GM18502 (cell line): ENCODE measurements around the gene PTPRE.

ENCODE experiments used
- ATAC-seq: cut with Tn5 transposase; IDR thresholded peaks from one replicate; pipeline ENCODE4 v1.9.1; 2021; ENCODE audit warnings: mild to moderate bottlenecking; ENCODE audit not compliant: unreplicated experiment, poor library complexity

Gene PTPRE

GRCh38 chr10:128109707-128110106, 202.8 kb downstream of the PTPRE start:
- no peak for ATAC-seq

DNA sequence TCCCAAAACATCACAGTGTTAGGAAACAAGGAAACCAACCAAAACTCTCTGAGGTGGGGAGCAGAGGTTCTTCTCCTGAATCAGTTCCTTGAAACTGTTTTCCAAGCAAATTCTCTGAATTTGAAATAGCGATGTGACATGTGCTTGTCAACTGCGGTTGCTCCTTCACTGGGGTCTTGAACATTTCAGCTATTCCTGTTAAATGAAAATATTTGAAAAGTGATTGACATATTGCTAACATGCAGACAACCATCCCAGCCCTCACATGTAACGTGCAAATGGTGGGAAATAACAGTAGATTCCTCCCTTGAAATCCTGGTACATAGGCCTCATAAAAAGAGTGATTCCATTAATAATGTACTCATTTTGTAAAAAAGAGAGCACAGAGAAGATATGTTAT, 203.4 kb downstream of the PTPRE start:
- no peak for ATAC-seq

DNA sequence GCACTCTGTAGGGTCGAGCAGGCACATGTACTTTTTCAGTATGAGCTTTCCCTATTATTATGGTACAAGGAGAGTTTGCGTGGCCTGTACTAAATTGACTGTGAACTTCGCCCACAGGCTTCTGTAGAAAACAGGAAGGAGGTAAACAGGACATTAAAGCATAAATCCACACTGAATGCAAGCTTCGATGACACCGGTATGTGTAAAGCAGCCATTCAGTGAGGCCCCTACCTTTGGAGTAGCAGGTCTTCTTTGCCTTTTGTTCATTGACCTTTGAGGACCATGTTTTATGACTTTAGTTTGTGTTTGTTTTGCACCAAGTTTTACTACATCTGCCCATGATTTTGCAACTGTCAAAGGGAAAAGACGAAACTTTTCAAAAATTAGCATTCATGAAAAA, 204.8 kb downstream of the PTPRE start:
- no peak for ATAC-seq

DNA sequence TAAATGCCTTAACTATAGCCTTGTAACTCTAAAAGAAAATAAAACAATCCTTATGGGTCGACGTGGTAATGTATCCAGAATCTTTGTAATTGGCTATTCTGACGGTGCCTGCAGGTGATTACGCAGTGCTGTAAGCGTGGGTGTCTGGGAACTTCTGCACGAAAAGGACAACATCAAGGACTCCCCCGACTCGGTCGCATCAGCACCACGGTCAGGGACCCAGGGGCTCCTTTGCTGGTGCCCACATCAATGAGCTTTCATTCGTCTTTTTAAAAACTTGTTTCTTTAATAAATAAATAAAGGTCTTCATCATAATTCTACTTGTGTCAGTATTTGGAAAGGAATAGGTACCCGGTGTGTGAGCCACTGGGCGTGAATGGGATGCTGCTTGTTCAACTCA, 206.1 kb downstream of the PTPRE start:
- no peak for ATAC-seq

DNA sequence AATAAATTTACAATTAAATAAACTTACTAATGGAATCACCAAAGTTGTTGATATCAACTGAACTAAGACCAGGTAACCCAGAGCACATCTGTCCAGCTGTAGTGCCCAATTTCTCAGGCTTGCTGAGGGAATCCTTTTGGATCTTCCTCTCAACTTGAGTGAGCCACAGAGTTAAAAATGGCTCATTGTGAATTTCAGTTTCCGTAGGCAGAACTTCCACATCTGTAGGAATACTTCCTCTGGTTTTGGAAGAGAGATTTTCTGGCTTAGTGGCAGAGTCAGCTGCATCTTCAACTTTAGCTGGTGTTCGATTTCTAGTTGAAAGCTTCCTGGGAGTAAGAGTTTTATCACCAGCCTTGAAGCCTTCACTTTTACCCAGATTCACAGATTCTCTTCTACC, 208.0 kb downstream of the PTPRE start:
- no peak for ATAC-seq

GRCh38 chr10:128115356-128115755, 208.5 kb downstream of the PTPRE start:
- ATAC-seq, result no peak

DNA sequence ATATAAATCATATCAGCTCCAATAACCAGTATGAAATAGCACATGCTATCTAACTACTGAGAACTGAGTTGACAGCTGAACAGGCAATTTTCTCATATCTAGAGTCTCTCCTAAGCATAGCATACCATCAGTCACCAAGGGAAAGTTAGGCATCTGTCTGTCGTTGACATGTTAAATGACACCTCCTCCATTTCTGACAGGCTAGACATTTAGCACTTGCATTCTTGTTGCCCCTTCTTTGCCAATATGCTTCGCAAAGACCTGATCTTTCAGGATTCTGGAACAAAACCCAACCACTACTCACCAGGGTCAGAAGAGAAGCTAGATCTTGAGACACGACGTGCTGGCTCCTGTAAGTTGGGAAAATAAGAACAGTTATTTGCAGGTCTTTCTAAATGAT, 209.3 kb downstream of the PTPRE start:
- ATAC-seq, result no peak

- ATAC-seq, result no peak
Measured at GRCh38 chr10:128116851-128117615, 210.1 kb downstream of the PTPRE start.

DNA sequence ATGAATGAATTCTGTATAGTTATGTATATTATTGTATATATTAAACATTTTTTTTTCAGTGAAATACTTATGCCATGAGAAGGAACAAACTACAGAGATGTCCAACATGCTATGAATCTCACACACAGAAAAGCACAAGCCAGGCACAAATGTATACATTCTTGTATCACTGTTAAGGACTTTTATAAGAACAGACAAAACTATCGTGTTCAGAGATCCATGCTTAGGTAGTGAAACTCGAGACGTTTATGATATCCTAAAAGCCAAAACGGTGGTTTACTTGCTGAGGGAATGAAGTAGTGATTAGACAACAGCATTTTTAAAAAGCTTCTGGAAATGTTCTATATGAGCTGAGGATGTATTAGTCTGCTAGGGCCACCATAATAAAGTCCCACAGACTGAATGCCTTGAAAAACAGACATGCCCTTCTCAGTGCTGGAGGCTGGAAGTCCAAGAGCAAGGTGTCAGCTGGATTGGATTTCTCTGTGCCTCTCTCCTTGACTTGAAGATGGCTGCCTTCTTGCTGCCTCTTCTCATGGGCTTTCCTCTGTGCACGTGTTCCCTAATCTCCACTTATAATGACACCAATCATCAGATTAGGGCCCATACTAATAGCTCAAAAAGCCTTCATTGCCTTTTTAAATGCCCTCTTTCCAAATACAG, 215.0 kb downstream of the PTPRE start:
- ATAC-seq, result no peak

GRCh38 chr10:128122931-128123330, 216.0 kb downstream of the PTPRE start:
- no peak for ATAC-seq

GRCh38 chr10:128123846-128124245, 216.9 kb downstream of the PTPRE start:
- no peak for ATAC-seq

DNA sequence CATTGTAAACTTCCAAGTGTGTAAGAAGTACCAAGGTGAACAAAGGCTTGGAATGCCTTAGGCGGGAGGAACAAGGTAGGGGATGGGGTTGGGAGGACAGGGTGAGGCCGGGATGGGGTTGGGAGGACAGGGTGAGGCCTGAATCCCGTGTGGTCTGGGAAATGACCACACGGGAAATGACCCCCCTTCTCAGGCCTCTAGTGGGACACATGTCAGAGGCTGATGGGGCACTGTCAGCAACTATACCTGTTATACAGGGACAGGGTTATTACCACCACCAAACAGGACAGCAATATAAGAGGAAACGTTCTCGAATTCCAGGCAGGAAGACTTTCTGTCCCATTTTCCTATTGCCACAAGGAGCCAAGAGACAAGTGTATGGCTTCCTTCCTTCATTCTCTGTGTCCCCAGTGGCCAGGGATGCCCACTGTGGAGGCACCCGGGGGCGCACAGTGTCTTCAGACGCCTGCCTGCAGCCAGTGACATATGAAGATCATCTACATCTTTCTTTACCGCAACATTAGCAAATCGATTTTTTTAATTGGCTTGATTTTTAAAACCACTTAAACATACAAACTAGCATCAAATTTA, 218.0 kb downstream of the PTPRE start:
- no peak for ATAC-seq

- ATAC-seq, result no peak
Measured at GRCh38 chr10:128125416-128125943, 218.6 kb downstream of the PTPRE start.

GRCh38 chr10:128125944-128126764, 219.3 kb downstream of the PTPRE start, which contains the start of gene MKI67:
Gene MKI67, minus strand, starts transcription at chr10:128126423. Its CDS starts 756 bp downstream, at chr10:128125667.
- peak; percentile 86 for ATAC-seq

DNA sequence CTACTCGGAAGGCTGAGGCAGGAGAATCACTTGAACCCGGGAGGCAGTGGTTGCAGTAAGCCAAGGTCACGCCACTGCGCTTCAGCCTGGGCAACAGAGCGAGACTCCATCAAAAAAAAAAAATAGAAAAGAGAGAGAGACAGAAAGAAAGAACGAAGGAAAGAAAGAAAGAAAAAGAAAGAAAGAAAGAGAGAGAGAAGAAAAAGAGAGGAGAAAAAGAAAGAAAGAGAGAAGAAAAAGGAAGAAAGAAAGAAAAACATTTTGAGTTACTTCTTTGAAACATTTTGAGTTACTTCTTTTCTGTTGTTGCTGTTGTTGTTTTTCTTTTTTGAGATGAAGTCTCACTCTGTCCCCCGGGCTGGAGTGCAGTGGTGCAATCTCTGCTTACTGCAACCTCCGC, 221.7 kb downstream of the PTPRE start:
- no peak for ATAC-seq

GRCh38 chr10:128130051-128130450, 223.1 kb downstream of the PTPRE start:
- no peak for ATAC-seq
